K562 (cell line): Measurements from ENCODE around the gene MRPL40.

Source experiments
- EP300 ChIP-seq: IDR thresholded peaks from 2 replicates; pipeline ENCODE4 v1.6.1; 2012; ENCODE audit warnings: low read length, improper control_type of control experiment
- MAFK ChIP-seq: IDR thresholded peaks from 2 replicates; pipeline ENCODE4 v1.6.1; 2011; ENCODE audit warnings: low read length, improper control_type of control experiment
- MTA1 ChIP-seq: fragments of 450-650 bp; IDR thresholded peaks from 2 replicates; pipeline ENCODE4 v1.6.1; 2017; ENCODE audit warnings: borderline replicate concordance
- PHF8 ChIP-seq: fragments of 200-600 bp; sonication (generic); IDR thresholded peaks from 2 replicates; pipeline ENCODE4 v1.6.1; 2012; ENCODE audit warnings: mixed run types, mild to moderate bottlenecking, inconsistent platforms, low read length, moderate library complexity, borderline replicate concordance
- POLR2AphosphoS5 ChIP-seq: IDR thresholded peaks from 2 replicates; pipeline ENCODE4 v1.6.1; 2011; ENCODE audit warnings: mild to moderate bottlenecking, low read depth, low read length, moderate library complexity; ENCODE audit not compliant: control insufficient read depth, insufficient read depth
- SMC3 ChIP-seq: conservative IDR thresholded peaks from 2 replicates; pipeline ENCODE4 v1.6.1; 2011; ENCODE audit warnings: low read depth, low read length, improper control_type of control experiment; ENCODE audit not compliant: insufficient read depth
- TF ChIP-seq, protein P1 (sequence below): IDR thresholded peaks from 2 replicates; pipeline ENCODE4 v1.6.1; 2011; ENCODE audit not compliant: insufficient read length; ENCODE audit errors: extremely low read depth
- TF ChIP-seq, protein P2 (sequence below): fragments of 450-650 bp; IDR thresholded peaks from 2 replicates; pipeline ENCODE4 v1.6.1; 2017; ENCODE audit warnings: antibody characterized with exemption, mild to moderate bottlenecking

DNA sequence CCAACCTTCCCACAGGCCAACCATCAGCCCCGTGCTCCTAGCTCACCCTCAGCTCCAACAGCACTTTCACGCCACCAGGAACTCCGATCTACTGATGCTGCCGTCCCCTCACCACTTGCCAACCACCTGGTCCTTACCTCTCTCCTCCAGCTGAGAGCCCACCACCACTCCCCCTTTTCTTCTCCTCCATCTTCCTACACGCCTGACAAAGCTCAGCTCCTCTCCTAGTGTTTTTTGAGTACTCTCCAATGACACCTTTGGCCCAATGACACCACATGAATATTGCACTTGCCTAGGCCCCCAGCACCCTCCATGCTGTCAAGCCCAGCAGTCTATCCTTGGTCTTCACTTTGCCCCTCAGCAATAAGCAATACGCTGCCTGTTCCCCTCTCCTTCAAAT lies 31.5 kb upstream of the MRPL40 start:
- TF ChIP-seq EP300 (no peak), MAFK (no peak), MTA1 (no peak), SMC3 (no peak), POLR2AphosphoS5 (no peak), PHF8 (no peak; the same call in 1 of the 2 replicates)
- TF ChIP-seq, protein P1, sequence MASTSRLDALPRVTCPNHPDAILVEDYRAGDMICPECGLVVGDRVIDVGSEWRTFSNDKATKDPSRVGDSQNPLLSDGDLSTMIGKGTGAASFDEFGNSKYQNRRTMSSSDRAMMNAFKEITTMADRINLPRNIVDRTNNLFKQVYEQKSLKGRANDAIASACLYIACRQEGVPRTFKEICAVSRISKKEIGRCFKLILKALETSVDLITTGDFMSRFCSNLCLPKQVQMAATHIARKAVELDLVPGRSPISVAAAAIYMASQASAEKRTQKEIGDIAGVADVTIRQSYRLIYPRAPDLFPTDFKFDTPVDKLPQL: no peak
- TF ChIP-seq, protein P2, sequence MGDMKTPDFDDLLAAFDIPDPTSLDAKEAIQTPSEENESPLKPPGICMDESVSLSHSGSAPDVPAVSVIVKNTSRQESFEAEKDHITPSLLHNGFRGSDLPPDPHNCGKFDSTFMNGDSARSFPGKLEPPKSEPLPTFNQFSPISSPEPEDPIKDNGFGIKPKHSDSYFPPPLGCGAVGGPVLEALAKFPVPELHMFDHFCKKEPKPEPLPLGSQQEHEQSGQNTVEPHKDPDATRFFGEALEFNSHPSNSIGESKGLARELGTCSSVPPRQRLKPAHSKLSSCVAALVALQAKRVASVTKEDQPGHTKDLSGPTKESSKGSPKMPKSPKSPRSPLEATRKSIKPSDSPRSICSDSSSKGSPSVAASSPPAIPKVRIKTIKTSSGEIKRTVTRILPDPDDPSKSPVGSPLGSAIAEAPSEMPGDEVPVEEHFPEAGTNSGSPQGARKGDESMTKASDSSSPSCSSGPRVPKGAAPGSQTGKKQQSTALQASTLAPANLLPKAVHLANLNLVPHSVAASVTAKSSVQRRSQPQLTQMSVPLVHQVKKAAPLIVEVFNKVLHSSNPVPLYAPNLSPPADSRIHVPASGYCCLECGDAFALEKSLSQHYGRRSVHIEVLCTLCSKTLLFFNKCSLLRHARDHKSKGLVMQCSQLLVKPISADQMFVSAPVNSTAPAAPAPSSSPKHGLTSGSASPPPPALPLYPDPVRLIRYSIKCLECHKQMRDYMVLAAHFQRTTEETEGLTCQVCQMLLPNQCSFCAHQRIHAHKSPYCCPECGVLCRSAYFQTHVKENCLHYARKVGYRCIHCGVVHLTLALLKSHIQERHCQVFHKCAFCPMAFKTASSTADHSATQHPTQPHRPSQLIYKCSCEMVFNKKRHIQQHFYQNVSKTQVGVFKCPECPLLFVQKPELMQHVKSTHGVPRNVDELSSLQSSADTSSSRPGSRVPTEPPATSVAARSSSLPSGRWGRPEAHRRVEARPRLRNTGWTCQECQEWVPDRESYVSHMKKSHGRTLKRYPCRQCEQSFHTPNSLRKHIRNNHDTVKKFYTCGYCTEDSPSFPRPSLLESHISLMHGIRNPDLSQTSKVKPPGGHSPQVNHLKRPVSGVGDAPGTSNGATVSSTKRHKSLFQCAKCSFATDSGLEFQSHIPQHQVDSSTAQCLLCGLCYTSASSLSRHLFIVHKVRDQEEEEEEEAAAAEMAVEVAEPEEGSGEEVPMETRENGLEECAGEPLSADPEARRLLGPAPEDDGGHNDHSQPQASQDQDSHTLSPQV: no peak
